ENCODE measurements around the gene ARHGAP12.

GRCh38 chr10:31972519-31973041 lies 43.9 kb upstream of the ARHGAP12 start:
- no peak for TF ChIP-seq CTCF (IDR thresholded peaks at IDR 0.05)
- TF ChIP-seq POLR2A (IDR thresholded peaks at IDR 0.05) = no peak

Measured in prostate gland (tissue), 2 donors.